PFSK-1 (cell line): ENCODE data around the gene LAYN. TPM values are rescaled to one million over a fixed set of nuclear protein-coding genes. Genes with fewer than 3 reads are reported as not detected.

Source experiments
- FOXP2 ChIP-seq: optimal IDR thresholded peaks from 2 replicates; pipeline ENCODE3; 2011; ENCODE audit warnings: borderline replicate concordance, control low read depth, inconsistent platforms; ENCODE audit not compliant: insufficient read depth; ENCODE audit errors: extremely low read length, extremely low read depth
- POLR2AphosphoS5 ChIP-seq: IDR thresholded peaks from 2 replicates; pipeline ENCODE4 v1.6.1; 2012; ENCODE audit warnings: low read depth, mild to moderate bottlenecking, control low read depth, low read length, moderate library complexity
- SIN3A ChIP-seq: IDR thresholded peaks from 2 replicates; pipeline ENCODE4 v1.6.1; 2012; ENCODE audit warnings: mild to moderate bottlenecking, low read length, moderate library complexity, borderline replicate concordance; ENCODE audit not compliant: insufficient read depth
- TAF1 ChIP-seq: IDR thresholded peaks from 2 replicates; pipeline ENCODE4 v1.6.1; 2012; ENCODE audit warnings: low read length, control low read depth, borderline replicate concordance; ENCODE audit not compliant: insufficient read depth
- polyA plus RNA-seq: library from polyadenylated mRNA; unstranded; fragments of >200 nt; gene quantifications from one replicate; pipeline ENCODE4 v1.2.1, GENCODE V29; 2012; ENCODE audit warnings: low read depth, missing spikeins; ENCODE audit not compliant: insufficient read length
- TF ChIP-seq, protein P1 (sequence below), 2 experiments: IDR thresholded peaks; 2 replicates each; pipeline versions ENCODE4 v1.6.1 to v1.8.0; 2011 to 2012; ENCODE audit warnings: low read depth in 2 of 2, low read length in 2 of 2, control low read depth in 1 of 2, inconsistent platforms in 1 of 2, mild to moderate bottlenecking in 1 of 2, moderate library complexity in 1 of 2; ENCODE audit not compliant: insufficient read depth in 1 of 2

The LAYN gene
- polyA plus RNA-seq = 0.29 TPM

- no peak for TF ChIP-seq POLR2AphosphoS5
- no peak for TF ChIP-seq FOXP2
- no peak for TF ChIP-seq SIN3A
- TF ChIP-seq TAF1 = no peak
- TF ChIP-seq, protein P1, sequence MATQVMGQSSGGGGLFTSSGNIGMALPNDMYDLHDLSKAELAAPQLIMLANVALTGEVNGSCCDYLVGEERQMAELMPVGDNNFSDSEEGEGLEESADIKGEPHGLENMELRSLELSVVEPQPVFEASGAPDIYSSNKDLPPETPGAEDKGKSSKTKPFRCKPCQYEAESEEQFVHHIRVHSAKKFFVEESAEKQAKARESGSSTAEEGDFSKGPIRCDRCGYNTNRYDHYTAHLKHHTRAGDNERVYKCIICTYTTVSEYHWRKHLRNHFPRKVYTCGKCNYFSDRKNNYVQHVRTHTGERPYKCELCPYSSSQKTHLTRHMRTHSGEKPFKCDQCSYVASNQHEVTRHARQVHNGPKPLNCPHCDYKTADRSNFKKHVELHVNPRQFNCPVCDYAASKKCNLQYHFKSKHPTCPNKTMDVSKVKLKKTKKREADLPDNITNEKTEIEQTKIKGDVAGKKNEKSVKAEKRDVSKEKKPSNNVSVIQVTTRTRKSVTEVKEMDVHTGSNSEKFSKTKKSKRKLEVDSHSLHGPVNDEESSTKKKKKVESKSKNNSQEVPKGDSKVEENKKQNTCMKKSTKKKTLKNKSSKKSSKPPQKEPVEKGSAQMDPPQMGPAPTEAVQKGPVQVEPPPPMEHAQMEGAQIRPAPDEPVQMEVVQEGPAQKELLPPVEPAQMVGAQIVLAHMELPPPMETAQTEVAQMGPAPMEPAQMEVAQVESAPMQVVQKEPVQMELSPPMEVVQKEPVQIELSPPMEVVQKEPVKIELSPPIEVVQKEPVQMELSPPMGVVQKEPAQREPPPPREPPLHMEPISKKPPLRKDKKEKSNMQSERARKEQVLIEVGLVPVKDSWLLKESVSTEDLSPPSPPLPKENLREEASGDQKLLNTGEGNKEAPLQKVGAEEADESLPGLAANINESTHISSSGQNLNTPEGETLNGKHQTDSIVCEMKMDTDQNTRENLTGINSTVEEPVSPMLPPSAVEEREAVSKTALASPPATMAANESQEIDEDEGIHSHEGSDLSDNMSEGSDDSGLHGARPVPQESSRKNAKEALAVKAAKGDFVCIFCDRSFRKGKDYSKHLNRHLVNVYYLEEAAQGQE (IDR thresholded peaks at IDR 0.05; ENCODE audit: insufficient read depth in 1 of 2, low read depth in 2 of 2, low read length in 2 of 2) = no peak
Observed at GRCh38 chr11:111540114-111540936, at the start of gene LAYN. LAYN (plus strand) TSS chr11:111540720; CDS start chr11:111540844, 124 bp downstream.

DNA sequence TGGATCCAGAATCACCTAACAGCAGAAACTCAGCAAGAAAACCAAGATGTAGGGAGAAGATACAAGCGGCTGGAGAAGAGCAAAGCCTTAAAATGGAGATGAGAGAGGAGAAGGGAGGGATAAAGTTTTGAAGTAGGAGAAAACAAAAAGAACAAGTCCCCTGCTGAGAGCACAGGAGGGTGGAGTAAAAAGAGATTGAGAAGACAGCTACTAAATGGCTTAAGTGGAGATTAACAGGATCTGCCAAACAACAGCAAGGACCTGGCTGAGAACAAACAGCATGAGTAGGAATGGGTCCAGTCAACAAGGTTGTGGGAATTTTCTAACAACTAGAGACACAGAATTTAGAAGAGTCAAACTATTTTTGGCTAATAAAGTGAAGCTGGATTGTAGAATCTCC, 46.5 kb upstream of the LAYN start:
- TF ChIP-seq POLR2AphosphoS5 = no peak
- no peak for TF ChIP-seq TAF1
- no peak for TF ChIP-seq FOXP2
- no peak for TF ChIP-seq SIN3A
- TF ChIP-seq, protein P1 (IDR thresholded peaks at IDR 0.05; ENCODE audit: insufficient read depth in 1 of 2, low read depth in 2 of 2, low read length in 2 of 2) = no peak

DNA sequence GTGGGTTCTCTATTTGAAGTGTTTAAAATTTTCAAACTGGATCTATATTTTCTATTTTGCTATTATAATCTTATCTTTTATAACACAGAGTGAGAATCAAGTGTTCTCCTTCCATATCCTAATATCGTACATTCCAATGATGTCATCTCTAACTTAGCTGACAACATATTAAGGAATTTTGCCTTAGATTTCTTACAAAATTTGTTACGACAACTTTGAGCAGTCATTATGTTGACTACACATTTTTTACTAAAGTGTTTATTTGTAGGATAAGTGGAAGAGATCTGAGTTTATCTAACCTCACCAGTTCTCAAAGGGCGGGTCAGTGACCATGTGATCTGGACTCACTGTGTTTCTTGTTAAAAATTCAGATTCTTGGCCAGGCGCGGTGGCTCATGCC, 41.0 kb upstream of the LAYN start:
- no peak for TF ChIP-seq SIN3A
- TF ChIP-seq FOXP2 = no peak
- no peak for TF ChIP-seq TAF1
- TF ChIP-seq, protein P1 (IDR thresholded peaks at IDR 0.05; ENCODE audit: insufficient read depth in 1 of 2, low read depth in 2 of 2, low read length in 2 of 2) = no peak
- TF ChIP-seq POLR2AphosphoS5 = no peak

DNA sequence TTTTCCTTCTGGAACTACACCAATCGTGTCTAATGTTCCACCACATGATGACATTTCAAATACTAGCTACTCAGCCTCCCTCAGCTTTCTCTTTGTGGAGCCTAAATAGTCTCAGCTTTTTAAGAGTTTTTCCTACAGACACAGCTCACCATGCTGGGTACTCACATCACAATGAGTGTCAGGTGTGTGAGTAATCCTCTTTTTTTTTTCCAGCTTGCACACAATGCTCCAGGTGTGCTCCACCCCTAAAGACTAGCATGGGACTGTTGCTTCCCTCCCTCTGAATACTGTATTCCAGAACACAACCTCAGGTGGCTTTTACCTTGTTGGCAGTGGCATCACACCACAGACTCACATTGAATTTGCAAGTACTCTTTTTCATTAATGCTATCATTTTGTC, 40.0 kb upstream of the LAYN start:
- TF ChIP-seq, protein P1 (IDR thresholded peaks at IDR 0.05; ENCODE audit: insufficient read depth in 1 of 2, low read depth in 2 of 2, low read length in 2 of 2) = no peak
- TF ChIP-seq TAF1 (no peak), SIN3A (no peak), FOXP2 (no peak), POLR2AphosphoS5 (no peak)

GRCh38 chr11:111502611-111503010, 37.9 kb upstream of the LAYN start:
- TF ChIP-seq FOXP2 = no peak
- TF ChIP-seq POLR2AphosphoS5 = no peak
- TF ChIP-seq TAF1 = no peak
- TF ChIP-seq, protein P1 (IDR thresholded peaks at IDR 0.05; ENCODE audit: insufficient read depth in 1 of 2, low read depth in 2 of 2, low read length in 2 of 2) = no peak
- no peak for TF ChIP-seq SIN3A
